Retinal pigment epithelial cell (primary cell): ENCODE data around the gene GID8.

Experiments used
- DNase-seq: peaks from one replicate; pipeline ENCODE4 v3.0.0-alpha.2; 2010; ENCODE audit warnings: low read depth
- H3K4me3 ChIP-seq: 2 replicates; pipeline ENCODE4 v1.5.1; 2011; ENCODE audit warnings: mild to moderate bottlenecking, low read length, control low read depth, moderate library complexity
- TF ChIP-seq, protein P1 (sequence below): conservative IDR thresholded peaks from 2 replicates; pipeline ENCODE4 v1.5.1; 2011; ENCODE audit warnings: low read depth, low read length, control low read depth, inconsistent platforms

The GID8 gene

DNA sequence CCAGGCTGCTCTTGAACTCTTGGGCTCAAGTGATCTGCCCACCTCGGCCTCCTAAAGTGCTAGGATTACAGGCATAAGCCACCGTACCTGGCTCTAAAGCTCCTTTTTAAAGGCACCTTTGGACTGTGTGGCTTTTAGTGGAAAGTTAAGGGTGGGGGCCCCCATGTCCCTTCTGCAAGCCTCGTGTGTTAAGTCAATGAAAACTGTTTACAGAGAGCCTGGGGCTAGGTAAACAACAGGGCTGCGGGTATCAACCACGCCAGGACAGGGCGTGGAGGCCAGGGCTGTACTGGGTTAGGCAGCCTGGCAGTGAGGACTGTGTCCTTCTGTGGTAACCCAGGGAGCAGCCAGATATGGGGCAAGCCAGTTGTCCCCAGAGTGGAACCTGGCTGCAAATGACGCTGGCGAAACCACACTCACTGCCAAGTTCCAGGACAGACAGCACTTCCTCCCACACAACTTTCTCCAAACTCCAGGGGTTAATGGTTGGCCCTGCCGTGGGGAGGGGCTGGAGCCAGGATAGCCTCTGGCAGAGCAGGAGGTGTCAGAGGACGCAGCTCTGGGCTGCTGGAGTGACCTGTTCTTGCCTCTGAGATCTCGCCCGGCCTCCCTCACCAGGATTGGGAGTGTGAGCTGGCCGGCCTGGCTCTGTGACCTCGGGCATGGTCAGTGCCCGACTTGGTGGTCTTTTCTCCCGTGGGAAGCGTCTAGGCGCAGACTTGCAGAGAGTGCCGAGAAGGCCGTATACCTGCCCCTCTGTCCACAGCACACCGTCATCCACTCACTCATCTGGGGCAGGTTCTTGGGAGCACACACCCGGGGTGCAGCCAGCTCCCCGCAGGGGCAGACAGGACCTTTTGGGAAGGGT lies 17.8 kb downstream of the GID8 start:
- DNase-seq: no peak
- no peak overlapping the region for H3K4me3 ChIP-seq
- TF ChIP-seq, protein P1, sequence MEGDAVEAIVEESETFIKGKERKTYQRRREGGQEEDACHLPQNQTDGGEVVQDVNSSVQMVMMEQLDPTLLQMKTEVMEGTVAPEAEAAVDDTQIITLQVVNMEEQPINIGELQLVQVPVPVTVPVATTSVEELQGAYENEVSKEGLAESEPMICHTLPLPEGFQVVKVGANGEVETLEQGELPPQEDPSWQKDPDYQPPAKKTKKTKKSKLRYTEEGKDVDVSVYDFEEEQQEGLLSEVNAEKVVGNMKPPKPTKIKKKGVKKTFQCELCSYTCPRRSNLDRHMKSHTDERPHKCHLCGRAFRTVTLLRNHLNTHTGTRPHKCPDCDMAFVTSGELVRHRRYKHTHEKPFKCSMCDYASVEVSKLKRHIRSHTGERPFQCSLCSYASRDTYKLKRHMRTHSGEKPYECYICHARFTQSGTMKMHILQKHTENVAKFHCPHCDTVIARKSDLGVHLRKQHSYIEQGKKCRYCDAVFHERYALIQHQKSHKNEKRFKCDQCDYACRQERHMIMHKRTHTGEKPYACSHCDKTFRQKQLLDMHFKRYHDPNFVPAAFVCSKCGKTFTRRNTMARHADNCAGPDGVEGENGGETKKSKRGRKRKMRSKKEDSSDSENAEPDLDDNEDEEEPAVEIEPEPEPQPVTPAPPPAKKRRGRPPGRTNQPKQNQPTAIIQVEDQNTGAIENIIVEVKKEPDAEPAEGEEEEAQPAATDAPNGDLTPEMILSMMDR: no peak

DNA sequence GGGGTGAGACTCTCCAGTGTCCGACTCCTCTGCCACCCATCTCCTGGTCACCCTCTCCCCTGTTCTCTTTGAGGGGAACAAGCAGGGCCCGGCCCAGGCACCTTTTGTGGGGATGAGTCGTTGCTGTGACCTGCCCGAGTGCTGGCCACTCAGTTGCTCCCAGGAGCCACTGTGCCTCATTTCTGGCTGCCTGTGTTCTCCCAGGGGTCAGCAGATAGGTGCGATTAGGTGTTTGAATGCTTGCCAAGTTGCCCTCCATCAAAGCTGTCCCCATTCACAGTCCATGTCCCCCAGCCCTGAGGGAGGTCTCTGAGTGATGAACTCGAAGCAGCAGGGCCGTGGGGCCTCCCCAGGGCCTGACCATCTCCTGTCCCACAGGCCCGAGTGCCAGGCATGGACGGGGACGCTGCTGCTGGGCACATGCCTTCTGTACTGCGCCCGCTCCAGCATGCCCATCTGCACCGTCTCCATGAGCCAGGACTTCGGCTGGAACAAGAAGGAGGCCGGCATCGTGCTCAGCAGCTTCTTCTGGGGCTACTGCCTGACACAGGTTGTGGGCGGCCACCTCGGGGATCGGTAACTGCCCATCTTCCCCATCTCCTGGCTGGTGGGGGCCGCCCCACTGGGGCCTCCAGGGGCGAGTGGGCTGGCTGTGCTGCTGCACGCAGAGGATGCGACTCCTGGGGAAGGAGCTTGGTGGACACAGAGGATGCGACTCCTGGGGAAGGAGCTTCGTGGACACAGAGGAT lies 18.6 kb downstream of the GID8 start:
- TF ChIP-seq, protein P1: no peak
- DNase-seq: no peak
- no peak overlapping the region for H3K4me3 ChIP-seq

DNA sequence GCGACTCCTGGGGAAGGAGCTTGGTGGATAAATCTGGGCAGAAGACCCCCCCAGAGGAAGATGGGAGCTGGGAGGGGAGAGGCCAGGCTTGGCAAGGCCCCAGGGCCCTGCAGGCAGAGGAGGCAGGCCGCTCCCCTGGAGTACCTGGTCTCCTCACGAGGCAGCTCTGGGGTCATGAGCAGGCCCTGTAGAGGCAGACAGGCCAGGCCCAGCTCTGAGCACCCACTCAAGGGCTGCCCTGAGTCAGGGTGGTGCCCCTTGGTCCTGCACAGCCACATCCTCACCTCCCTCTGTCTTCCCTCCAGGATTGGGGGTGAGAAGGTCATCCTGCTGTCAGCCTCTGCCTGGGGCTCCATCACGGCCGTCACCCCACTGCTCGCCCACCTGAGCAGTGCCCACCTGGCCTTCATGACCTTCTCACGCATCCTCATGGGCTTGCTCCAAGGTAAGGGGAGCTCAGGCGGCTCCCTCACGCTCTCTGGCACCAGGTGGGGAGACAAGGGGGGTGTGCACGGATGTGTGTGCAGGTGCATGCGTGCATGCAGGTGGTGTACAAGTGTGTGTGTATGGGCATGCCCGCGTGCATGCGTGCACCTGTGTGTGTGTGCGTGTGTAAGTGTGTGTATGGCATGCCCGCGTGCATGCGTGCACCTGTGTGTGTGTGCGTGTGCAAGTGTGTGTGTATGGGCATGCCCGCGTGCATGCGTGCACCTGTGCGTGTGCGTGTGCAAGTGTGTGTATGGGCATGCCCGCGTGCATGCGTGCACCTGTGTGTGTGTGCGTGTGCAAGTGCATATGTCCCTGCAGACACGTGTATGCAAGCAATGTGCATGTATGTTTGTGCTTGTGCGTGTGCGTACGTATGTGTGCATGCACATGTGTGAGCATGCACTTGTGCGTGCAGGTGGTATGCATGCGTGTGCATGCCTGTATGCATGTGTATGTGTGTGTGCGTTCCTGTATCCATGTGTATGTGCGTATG lies 19.5 kb downstream of the GID8 start:
- TF ChIP-seq, protein P1: no peak
- DNase-seq: no peak
- no peak overlapping the region for H3K4me3 ChIP-seq

DNA sequence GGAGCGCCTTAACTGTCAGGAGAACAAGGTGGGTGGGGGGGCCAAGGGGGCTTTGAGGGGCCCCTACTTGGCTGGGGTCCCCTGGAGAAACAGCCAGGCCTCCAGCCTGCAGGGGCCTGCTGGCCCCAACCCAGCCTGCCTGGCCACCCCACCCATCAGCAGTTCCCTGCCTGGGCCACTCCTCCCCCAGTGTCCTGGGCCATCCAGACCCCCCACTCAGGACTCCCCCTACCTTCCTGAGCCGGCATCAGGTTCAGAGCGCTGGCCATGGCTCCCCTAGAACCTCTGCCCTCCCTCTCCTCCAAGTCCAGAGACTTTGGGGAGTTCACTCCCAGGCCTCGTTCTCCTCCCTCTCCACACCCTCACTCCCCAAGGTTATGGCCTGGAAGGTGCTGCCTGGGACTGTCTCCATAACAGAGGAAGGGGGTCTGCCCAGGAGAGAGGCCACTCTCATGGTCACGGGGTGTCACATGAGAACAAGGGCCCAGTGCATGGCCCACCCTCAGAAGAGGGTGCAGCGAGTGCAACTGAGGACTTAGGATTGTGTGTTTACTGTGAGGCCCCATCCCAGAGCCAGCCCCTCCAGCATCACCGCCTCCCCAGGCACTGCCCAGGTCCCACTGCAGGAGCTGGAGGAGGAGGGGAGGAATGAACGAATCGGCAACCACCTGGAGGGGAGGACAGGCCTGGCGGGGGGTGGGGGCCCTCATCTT lies 20.6 kb downstream of the GID8 start:
- DNase-seq: no peak
- TF ChIP-seq, protein P1: no peak
- H3K4me3 ChIP-seq: no peak overlapping the region

DNA sequence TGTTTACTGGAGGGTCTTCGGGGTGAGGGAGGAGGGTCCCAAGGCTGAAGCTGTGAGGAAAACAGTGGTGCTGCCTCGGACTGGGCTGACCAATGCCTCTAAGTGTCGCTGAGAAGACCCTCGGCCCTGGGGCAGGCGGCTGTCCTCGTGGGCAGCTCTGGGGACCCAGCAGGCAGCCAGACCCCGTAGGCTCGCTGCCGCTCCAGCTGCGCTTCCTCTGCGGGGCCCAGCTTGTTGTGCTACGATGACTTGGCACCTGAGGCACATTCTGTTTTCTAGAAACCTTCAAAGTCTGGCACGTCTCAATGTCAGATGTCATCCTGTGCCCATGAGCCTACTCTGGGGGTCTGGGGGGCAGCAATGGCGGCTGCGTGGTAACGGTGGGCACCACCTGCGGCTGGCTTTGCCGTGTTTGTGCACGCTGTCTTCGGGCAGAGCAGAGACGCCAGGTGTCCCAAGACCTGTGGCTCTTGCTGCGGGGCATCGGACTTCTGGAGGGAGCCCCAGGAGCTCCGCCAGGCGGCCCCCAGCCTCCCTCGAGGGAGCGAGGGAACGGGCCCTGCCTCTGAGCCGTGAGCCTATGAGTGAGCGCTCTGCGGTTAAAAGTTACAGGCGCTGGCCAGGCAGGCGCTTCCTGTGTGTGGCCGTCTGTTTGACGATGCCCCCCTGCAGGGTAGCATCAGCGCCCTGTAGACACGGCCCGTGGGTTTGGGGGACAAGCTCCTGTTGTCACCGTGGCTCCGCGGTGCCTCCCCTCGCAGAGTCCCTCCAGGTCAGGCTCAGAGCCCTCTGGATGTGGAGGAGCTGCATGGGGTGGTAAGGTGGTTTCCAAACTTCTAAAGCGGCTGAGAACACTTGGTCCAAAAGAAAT lies 21.4 kb downstream of the GID8 start:
- TF ChIP-seq, protein P1: no peak
- H3K4me3 ChIP-seq: no peak overlapping the region
- no peak for DNase-seq
